DMS 273 (cell line): Measurements from ENCODE around the gene MCM7.
"Not testable (repeated sequence)": the region's sequence is repeated elsewhere in the genome, so short reads cannot be mapped to it uniquely, and the experiment has no call there.

Source experiments
- DNase-seq: peaks from one replicate; lab custom pipeline; 2025; ENCODE audit not compliant: unreplicated experiment; lab: John Stamatoyannopoulos, UW

Gene MCM7

GRCh38 chr7:100101016-100101862 is at the start of gene MCM7, which contains the start of gene AP4M1:
TSS of gene MCM7 (minus strand) at chr7:100101397. CDS start at chr7:100101294, 103 bp downstream.
TSS of gene AP4M1 (plus strand) at chr7:100101643. CDS start at chr7:100101715, 72 bp downstream.
- peak; percentile 100 for DNase-seq

- DNase-seq, result peak; percentile 100
Observed at GRCh38 chr7:100148559-100149328, 47.5 kb upstream of the MCM7 start, which contains the start of gene LAMTOR4. TSS of gene LAMTOR4 (plus strand) at chr7:100148918. CDS start at chr7:100148973, 55 bp downstream.

GRCh38 chr7:100148225-100148558 is 47.0 kb upstream of the MCM7 start:
- DNase-seq, result no peak

GRCh38 chr7:100147278-100147677 is 46.1 kb upstream of the MCM7 start:
- DNase-seq, result no peak

GRCh38 chr7:100146350-100146749 is 45.2 kb upstream of the MCM7 start:
- DNase-seq, result not testable (repeated sequence)

- no peak for DNase-seq
Observed at GRCh38 chr7:100142461-100142860, 41.3 kb upstream of the MCM7 start.

- DNase-seq, result no peak
Observed at GRCh38 chr7:100141555-100141949, 40.4 kb upstream of the MCM7 start.

- DNase-seq, result no peak
Observed at GRCh38 chr7:100137851-100138760, 36.9 kb upstream of the MCM7 start.

- DNase-seq, result peak; percentile 92
Observed at GRCh38 chr7:100132697-100133151, 31.5 kb upstream of the MCM7 start.

- peak; percentile 44 for DNase-seq
Observed at GRCh38 chr7:100132126-100132525, 30.9 kb upstream of the MCM7 start.

- peak; percentile 92 for DNase-seq
Observed at GRCh38 chr7:100130608-100131453, 29.6 kb upstream of the MCM7 start.

GRCh38 chr7:100130220-100130607 is 29.0 kb upstream of the MCM7 start:
- DNase-seq, result not testable (repeated sequence)

GRCh38 chr7:100128637-100128963 is 27.4 kb upstream of the MCM7 start:
- DNase-seq, result no peak

GRCh38 chr7:100127866-100128636 is 26.9 kb upstream of the MCM7 start:
- DNase-seq, result peak; percentile 58

GRCh38 chr7:100126931-100127865 is 26.0 kb upstream of the MCM7 start, which contains the start of gene MBLAC1:
TSS of gene MBLAC1 (plus strand) at chr7:100126967. CDS start at chr7:100127396, 429 bp downstream.
- DNase-seq, result peak; percentile 98

GRCh38 chr7:100126239-100126930 is 25.2 kb upstream of the MCM7 start:
- no peak for DNase-seq
